Naive thymus-derived CD8-positive, alpha-beta T cell (primary cell): ENCODE data around the gene MLXIP. TPM values are rescaled to one million over a fixed set of nuclear protein-coding genes. Genes with fewer than 3 reads are reported as not detected.
A peak's percentile ranks its signal among the peaks of the same experiment; 100 is the strongest.
"Not testable (repeated sequence)": the region's sequence is repeated elsewhere in the genome, so short reads cannot be mapped to it uniquely, and the experiment has no call there.

Experiments
- ATAC-seq, 2 donors: fragments of 150-1000 bp; cut with Tn5 transposase in 1 of 2; sonication (Bioruptor Pico), chemical (Tn5 transposase) in 1 of 2; 1 replicate in 1 of 2; 2 replicates in 1 of 2; pipeline ENCODE4 v1.10.0; 2021; ENCODE audit warnings: mild to moderate bottlenecking in 2 of 2, moderate library complexity in 2 of 2
- POLR2A ChIA-PET: fragments of 350-600 bp; sonication (Branson Sonifier 250); formaldehyde crosslinking; loops from one replicate; lab custom pipeline; 2021; ENCODE audit warnings: antibody characterized with exemption; lab: Charles Lee
- DNase-seq, 10 donors: peaks; one replicate each; pipeline versions ENCODE4 v3.0.0 to v3.0.0-alpha.2; 2020 to 2022
- H3K27ac Mint-ChIP-seq, 10 donors: one replicate each; pipeline ENCODE4 v1.8.0; 2020 to 2022; ENCODE audit warnings: mild to moderate bottlenecking in 10 of 10, mixed read lengths in 10 of 10, moderate library complexity in 4 of 10, inconsistent platforms in 1 of 10
- H3K27me3 Mint-ChIP-seq, 5 donors: one replicate each; pipeline ENCODE4 v1.8.0; 2021 to 2022; ENCODE audit warnings: mixed read lengths in 5 of 5
- H3K36me3 Mint-ChIP-seq, 3 donors: one replicate each; pipeline ENCODE4 v1.8.0; 2020 to 2022; ENCODE audit warnings: mixed read lengths in 3 of 3, mild to moderate bottlenecking in 2 of 3, inconsistent platforms in 1 of 3
- H3K4me1 Mint-ChIP-seq, 4 donors: one replicate each; pipeline ENCODE4 v1.8.0; 2021 to 2022; ENCODE audit warnings: mixed read lengths in 4 of 4
- H3K4me3 Mint-ChIP-seq, 10 donors: one replicate each; pipeline ENCODE4 v1.8.0; 2020 to 2022; ENCODE audit warnings: mild to moderate bottlenecking in 10 of 10, mixed read lengths in 10 of 10, moderate library complexity in 6 of 10, inconsistent platforms in 1 of 10
- H3K9me3 Mint-ChIP-seq, 9 donors: one replicate each; pipeline ENCODE4 v1.8.0; 2020 to 2022; ENCODE audit warnings: mixed read lengths in 9 of 9, mild to moderate bottlenecking in 3 of 9, inconsistent platforms in 1 of 9, moderate library complexity in 1 of 9
- polyA plus RNA-seq, 3 donors: library from polyadenylated mRNA; unstranded; fragments of 300-500 nt; fragmentation: Illumina TruSeq; gene quantifications; one replicate each; pipeline ENCODE4 v1.2.3, GENCODE V29; 2021
- total RNA-seq, 8 experiments: library from RNA in 2 of 8; stranded (reverse) in 2 of 8; gene quantifications; one replicate each; pipeline ENCODE4 v1.2.3 and lab custom pipeline; 2021 to 2026

The MLXIP gene
- total and polyA plus RNA-seq, 5 experiments from 2014 or later = 17.3 to 165 (median 43.3) TPM

DNA sequence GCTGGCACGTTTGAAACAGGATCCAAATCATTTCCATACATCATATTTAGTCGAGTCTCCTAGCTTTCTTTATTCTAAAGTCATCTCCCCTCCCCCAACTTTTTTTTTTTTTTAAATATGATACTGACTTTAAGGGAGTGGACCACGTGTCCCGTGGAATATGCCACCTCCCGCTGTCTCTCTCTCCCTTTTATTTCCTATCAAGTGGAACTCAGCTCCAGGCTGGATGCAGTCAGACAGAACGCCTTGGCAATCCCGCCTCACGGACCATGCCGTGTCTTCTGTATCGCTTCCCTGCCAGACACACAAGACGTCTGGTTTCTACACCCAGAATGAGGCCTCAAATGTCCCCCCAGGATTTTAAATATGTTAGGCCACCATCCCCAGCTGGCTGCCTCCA, 35.6 kb upstream of the MLXIP start:
- Mint-ChIP-seq H3K27ac (peak overlapping the region in 3 of 10 donors; percentile 16 to 43 (median 22)), H3K36me3 (peaks cover 0 to 35% (median 2%) of the 10 kb centered on the region in 3 donors), H3K4me3 (no peak overlapping the region), H3K4me1 (peaks cover 0 to 1% (median 0%) of the 10 kb centered on the region in 4 donors), H3K27me3 (no peaks in the 10 kb centered on the region), H3K9me3 (no peaks in the 10 kb centered on the region)
- POLR2A ChIA-PET = interaction anchor here (1.4 kb wide), 1 partner anchor 73 kb away, joined by 3 read pairs; no protein-coding TSS in a partner anchor
- no peak for DNase-seq
- no peak for ATAC-seq

DNA sequence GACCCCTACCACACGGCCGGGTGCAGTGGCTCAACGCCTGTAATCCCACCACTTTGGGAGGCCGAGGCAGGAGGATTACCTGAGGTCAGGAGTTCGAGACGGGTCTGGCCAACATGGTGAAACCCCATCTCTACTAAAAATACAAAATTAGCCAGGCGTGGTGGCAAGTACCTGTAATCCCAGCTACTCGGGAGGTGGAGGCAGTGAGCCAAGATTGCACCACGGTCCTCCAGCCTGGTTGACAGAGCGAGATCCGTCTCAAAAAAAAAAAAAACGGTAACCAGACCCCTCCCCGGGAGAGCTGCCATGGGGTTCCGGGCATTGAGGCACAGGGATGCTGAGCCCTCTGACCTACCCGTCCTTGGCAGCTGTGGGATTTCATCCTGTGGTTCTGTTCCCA, 35.1 kb upstream of the MLXIP start:
- H3K27me3 Mint-ChIP-seq = no peaks in the 10 kb centered on the region
- H3K9me3 Mint-ChIP-seq = no peaks in the 10 kb centered on the region
- H3K27ac Mint-ChIP-seq = peak overlapping the region in 1 of 10 donors; percentile 24
- no peak overlapping the region for H3K4me3 Mint-ChIP-seq
- POLR2A ChIA-PET = interaction anchor here (1.0 to 1.4 kb wide), 2 partner anchors 11 to 72 kb away, joined by 3 to 4 read pairs; no protein-coding TSS in a partner anchor
- no peak for DNase-seq
- no peak for ATAC-seq
- H3K4me1 Mint-ChIP-seq = peaks cover 0 to 1% (median 0%) of the 10 kb centered on the region in 4 donors
- peaks cover 0 to 40% (median 2%) of the 10 kb centered on the region in 3 donors for H3K36me3 Mint-ChIP-seq

DNA sequence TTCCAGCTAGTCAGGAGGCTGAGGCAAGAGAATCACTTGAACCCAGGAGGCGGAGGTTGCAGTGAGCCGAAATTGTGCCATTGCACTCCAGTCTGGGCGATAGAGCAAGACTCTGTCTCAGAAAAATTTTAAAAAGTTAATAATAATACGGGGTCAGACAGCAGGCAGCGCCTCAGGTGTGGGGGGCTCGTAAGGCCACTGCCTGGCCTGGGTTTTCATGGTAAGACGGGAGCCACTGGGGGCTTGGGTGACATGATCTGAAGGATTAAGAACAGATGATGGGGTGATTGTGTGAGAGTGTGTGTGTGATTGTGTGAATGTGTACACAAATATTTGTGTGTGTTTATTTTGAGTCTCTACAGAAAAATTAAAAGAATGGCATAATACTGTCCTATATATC, 33.3 kb upstream of the MLXIP start:
- no peaks in the 10 kb centered on the region for H3K9me3 Mint-ChIP-seq
- H3K4me3 Mint-ChIP-seq = no peak overlapping the region
- ATAC-seq (no peak), DNase-seq (no peak)
- peaks cover 0 to 1% (median 0%) of the 10 kb centered on the region in 4 donors for H3K4me1 Mint-ChIP-seq
- H3K27ac Mint-ChIP-seq = peak overlapping the region in 2 of 10 donors; percentile 51 to 61
- no peaks in the 10 kb centered on the region for H3K27me3 Mint-ChIP-seq
- POLR2A ChIA-PET = no interaction called here
- peaks cover 0 to 40% (median 2%) of the 10 kb centered on the region in 3 donors for H3K36me3 Mint-ChIP-seq

DNA sequence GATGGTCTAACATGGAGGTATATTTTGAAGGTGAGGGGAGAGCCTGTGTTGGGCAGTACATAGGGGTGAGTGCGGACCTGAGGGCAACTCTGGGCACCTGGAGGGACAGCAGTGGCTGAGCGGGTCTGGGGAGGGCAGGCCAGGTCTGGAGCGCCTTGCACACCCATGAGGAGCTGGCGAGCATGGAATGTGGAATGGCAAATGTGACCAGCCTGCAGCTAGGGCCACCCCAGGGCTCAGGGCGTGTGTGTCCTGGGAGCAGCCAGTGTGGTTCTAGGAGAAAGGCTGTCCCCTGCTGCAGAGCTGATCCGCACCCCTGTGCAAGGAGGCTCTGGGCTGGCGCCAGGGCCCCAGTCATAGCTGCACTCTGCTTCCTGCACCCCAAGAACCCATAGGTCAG, 32.4 kb upstream of the MLXIP start:
- no peaks in the 10 kb centered on the region for H3K9me3 Mint-ChIP-seq
- H3K27ac Mint-ChIP-seq = no peak overlapping the region
- H3K4me1 Mint-ChIP-seq = peaks cover 0 to 1% (median 0%) of the 10 kb centered on the region in 4 donors
- POLR2A ChIA-PET = interaction anchor here (0.5 to 0.7 kb wide), 2 partner anchors 432 to 466 kb away, joined by 4 read pairs; no protein-coding TSS in a partner anchor
- H3K36me3 Mint-ChIP-seq = peaks cover 0 to 35% (median 2%) of the 10 kb centered on the region in 3 donors
- DNase-seq = no peak
- H3K4me3 Mint-ChIP-seq = no peak overlapping the region
- no peak for ATAC-seq
- no peaks in the 10 kb centered on the region for H3K27me3 Mint-ChIP-seq

DNA sequence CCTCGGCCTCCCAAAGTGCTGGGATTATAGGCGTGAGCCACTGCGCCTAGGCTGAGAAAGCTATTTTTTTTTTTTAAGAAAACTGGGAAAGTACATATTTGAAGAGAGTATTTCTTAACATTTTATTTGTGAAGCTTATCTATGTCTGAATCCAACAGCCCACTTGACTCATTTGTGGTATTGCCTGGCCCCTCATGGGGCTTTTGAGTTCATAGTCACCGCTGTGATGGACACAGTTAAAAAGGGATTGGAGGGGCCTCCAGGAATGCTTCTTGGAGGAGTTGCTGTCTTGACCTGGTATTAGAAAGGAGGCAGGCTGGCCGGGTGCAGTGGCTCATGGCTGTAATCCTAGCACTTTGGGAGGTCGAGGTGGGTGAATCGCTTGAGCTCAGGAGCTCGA, 30.4 kb upstream of the MLXIP start:
- ATAC-seq = no peak
- Mint-ChIP-seq H3K36me3 (peaks cover 0 to 30% (median 2%) of the 10 kb centered on the region in 3 donors), H3K27ac (no peak overlapping the region), H3K9me3 (peaks cover 0 to 1% (median 0%) of the 10 kb centered on the region in 9 donors), H3K4me1 (peaks cover 0 to 1% (median 0%) of the 10 kb centered on the region in 4 donors), H3K4me3 (no peak overlapping the region), H3K27me3 (no peaks in the 10 kb centered on the region)
- POLR2A ChIA-PET = no interaction called here
- no peak for DNase-seq

DNA sequence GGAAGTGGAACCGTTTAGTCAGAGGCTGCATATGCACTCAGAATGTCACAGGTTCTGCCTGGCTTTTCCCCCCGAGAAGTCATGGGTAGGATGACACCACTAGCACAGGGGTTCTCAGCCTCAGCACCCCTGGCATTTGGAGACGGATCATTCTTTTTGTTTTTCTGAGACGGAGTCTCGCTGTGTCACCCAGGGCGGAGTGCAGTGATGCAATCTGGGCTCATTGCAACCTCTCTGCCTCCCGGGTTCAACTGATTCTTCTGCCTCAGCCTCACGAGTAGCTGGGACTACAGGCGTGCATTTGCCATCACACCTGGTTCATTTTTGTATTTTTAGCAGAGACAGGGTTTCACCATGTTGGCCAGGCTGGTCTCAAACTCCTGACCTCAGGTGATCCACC, 28.7 kb upstream of the MLXIP start:
- H3K27ac Mint-ChIP-seq = peak overlapping the region in 1 of 10 donors; percentile 56
- H3K4me3 Mint-ChIP-seq = no peak overlapping the region
- no peaks in the 10 kb centered on the region for H3K27me3 Mint-ChIP-seq
- H3K4me1 Mint-ChIP-seq = peaks cover 4 to 8% (median 7%) of the 10 kb centered on the region in 4 donors
- no peak for DNase-seq
- peaks cover 0 to 1% (median 0%) of the 10 kb centered on the region in 9 donors for H3K9me3 Mint-ChIP-seq
- ATAC-seq = no peak
- peaks cover 0 to 19% (median 2%) of the 10 kb centered on the region in 3 donors for H3K36me3 Mint-ChIP-seq
- POLR2A ChIA-PET = no interaction called here

DNA sequence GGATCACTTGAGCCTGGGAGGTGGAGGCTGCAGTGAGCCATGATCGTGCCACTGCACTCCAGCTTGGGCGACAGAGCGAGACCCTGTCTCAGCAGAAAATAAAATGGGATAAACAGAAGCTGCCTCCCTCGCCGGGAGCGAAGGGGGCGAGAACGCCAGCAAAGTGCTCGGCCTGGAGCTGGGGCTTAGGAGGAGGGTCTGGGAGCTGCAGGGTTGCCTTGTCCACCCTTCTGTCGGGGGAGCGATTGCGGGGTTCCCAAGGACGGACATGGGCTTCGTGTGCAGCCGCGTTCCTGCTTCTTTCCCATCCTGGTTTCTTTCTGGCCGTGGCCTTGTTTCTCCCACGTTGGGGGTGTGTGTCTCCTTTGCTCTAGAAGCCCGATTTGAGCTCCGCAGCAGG, 27.9 kb upstream of the MLXIP start:
- Mint-ChIP-seq H3K27me3 (no peaks in the 10 kb centered on the region), H3K27ac (no peak overlapping the region), H3K9me3 (peaks cover 0 to 1% (median 0%) of the 10 kb centered on the region in 9 donors), H3K4me1 (peaks cover 4 to 8% (median 7%) of the 10 kb centered on the region in 4 donors), H3K4me3 (no peak overlapping the region), H3K36me3 (peaks cover 0 to 12% (median 0%) of the 10 kb centered on the region in 3 donors)
- DNase-seq (peak in 1 of 10 donors; percentile 58), ATAC-seq (no peak)
- POLR2A ChIA-PET = no interaction called here

DNA sequence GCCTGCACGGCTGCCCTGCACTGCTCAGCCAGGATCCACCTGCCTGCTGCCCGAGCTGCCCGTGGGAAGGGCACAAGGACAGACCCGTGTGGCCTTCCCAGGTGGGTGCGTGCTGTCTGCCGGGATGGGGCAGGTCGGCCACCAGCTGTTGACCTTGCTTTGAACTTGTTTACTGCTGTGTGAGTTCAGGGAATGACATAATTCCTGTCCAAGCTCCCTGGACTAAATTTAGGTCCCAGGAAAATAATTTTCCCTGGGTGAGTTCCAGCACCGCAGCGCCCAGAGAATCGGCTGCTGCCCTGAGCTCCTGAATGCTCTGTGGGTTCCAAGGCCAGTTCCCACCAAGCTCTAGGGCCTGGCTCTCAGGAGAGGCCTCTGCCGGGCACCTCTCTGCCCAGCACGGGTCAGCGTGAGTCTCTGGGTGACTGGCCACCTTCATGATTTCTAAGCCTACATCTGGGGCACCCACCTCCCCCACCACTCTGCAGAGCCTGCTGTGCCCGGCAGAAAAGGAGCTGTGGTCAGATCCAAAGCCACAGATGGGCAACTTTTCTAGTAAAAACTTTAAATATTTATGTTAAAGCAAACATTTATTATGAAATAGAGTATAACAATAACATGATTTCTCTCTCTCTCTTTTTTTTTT, 27.2 kb upstream of the MLXIP start:
- Mint-ChIP-seq H3K4me3 (no peak overlapping the region), H3K27me3 (no peaks in the 10 kb centered on the region), H3K36me3 (peaks cover 0 to 5% (median 0%) of the 10 kb centered on the region in 3 donors), H3K4me1 (peaks cover 4 to 8% (median 7%) of the 10 kb centered on the region in 4 donors), H3K9me3 (peaks cover 0 to 1% (median 0%) of the 10 kb centered on the region in 9 donors), H3K27ac (no peak overlapping the region)
- DNase-seq = peak in 1 of 10 donors; percentile 13
- POLR2A ChIA-PET = interaction anchor here (0.6 to 0.7 kb wide), 2 partner anchors 38 to 70 kb away, joined by 3 read pairs; no protein-coding TSS in a partner anchor
- ATAC-seq = no peak

DNA sequence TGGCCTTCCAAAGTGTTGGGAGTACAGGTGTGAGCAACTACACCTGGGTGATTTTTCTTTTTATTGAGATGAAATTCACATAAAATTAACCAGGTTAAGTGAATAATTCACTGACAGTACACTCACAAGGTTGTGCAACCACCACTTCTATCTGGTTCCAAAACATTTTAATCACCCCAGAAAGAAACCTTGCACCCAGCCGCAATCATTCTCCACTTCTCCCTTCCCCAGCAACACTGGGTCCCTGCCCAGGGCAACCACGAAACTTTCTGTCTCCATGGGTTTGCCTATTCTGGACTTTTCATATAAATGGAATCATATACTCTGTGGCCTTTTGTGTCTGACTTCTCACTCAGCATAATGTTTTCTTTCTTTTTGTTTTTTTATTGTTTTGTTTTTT, 26.3 kb upstream of the MLXIP start:
- peaks cover 6 to 8% (median 7%) of the 10 kb centered on the region in 4 donors for H3K4me1 Mint-ChIP-seq
- no peak overlapping the region for H3K27ac Mint-ChIP-seq
- POLR2A ChIA-PET = no interaction called here
- H3K4me3 Mint-ChIP-seq = no peak overlapping the region
- H3K9me3 Mint-ChIP-seq = peaks cover 0 to 1% (median 0%) of the 10 kb centered on the region in 9 donors
- H3K27me3 Mint-ChIP-seq = no peaks in the 10 kb centered on the region
- no peak for DNase-seq
- ATAC-seq = no peak
- peaks cover 0 to 5% (median 0%) of the 10 kb centered on the region in 3 donors for H3K36me3 Mint-ChIP-seq

DNA sequence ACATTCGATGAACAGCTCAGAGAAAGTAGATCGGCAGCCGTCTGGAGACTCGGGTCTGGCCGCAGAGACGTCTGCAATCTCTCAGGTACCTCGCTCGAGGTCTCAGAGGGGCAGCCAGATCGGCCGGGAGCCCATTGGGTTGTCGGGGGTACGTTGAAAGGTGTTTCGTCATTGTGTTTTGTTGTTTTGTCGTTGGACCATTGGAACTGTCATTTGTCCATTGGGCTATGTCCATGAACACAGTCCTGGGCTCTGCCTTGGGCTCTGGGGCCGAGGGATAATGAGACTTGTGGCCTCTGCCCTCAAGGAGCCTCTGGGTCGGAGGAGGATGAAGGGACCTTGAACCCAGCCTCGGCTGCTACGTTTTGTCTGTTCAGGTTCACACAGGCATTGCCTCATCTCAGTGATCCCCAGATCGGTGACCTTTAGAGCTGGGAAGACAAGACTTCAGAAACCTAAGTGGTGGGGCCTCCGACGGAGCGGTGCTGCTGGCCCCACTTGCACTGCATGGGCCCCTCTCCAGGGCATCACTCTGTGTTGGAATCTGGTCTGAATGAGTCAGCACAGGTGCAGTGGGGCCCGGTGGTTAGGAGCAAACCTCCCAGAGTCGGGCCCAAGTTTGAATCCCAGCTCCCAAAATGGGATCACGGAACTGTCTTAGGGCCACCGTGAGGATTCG, 23.6 kb upstream of the MLXIP start:
- Mint-ChIP-seq H3K27me3 (no peaks in the 10 kb centered on the region), H3K36me3 (peaks cover 0 to 8% (median 0%) of the 10 kb centered on the region in 3 donors), H3K4me1 (peaks cover 6 to 8% (median 7%) of the 10 kb centered on the region in 4 donors), H3K4me3 (no peak overlapping the region), H3K27ac (peak overlapping the region in 2 of 10 donors; percentile 67 to 81), H3K9me3 (peaks cover 0 to 1% (median 0%) of the 10 kb centered on the region in 9 donors)
- ATAC-seq (no peak), DNase-seq (peak in 1 of 10 donors; percentile 52)
- POLR2A ChIA-PET = interaction anchor here (0.6 to 1.5 kb wide), 9 partner anchors 8 to 230 kb away, joined by 3 to 10 read pairs (median 3); partner anchors contain the start of gene MLXIP

DNA sequence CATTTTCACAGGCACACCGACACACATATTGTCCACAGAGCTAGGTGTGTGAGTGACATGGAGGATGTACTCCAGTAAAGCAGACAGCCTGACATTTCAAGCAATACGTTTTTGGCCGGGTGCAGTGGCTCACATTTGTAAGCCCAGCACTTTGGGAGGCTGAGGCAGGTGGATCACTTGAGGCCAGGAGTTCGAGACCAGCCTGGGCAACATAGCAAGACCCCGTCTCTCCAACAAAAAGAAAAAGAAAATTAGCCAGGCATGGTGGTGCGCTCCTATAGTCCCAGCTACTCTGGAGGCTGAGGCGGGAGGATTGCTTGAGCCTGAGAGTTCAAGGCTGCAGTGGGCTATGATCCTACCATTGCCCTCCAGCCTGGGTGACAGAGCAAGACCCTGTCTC, 22.1 kb upstream of the MLXIP start:
- H3K4me3 Mint-ChIP-seq, H3K4me1 Mint-ChIP-seq, ATAC-seq, H3K27me3 Mint-ChIP-seq, H3K9me3 Mint-ChIP-seq, DNase-seq, POLR2A ChIA-PET: not testable (repeated sequence)
- peaks cover 0 to 10% (median 0%) of the 10 kb centered on the region in 3 donors for H3K36me3 Mint-ChIP-seq
- peak overlapping the region in 1 of 10 donors; percentile 68 for H3K27ac Mint-ChIP-seq

DNA sequence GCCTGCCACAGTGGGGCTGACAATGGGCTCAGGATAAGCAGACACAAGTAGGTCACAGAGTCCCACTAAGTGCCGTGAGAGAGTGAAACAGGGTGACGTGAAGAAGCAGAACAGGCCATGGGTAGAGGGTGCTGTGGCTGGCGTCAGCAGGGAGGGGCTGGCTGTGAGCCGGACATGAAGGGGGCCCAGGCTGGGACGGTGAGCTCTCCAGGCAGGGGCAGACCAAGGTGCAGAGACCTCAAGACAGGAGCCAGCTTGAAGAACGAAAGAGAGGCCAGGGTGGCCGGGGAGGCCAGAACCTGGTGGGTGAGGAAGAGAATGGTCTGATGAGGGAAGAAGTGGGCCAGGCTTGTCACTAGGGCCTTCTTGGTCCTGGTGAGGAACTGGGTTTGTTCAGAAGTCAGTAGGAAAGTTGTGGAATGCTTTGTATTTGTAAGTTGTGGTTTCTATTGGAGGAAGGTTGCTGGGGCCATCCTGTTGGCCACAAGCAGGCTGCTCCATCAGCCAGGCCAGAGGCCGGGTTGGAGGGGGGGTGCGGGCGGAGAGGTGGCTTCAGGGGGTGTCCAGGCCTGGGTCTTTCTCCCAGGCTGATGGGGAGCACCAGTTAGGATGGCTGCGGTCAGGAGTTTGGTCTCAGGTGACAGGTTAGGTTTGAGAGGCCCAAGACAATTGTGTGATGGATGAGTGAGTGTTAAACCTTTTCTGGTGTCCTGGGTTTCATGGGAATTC, 21.4 kb upstream of the MLXIP start:
- H3K9me3 Mint-ChIP-seq = peaks cover 0 to 1% (median 0%) of the 10 kb centered on the region in 9 donors
- peaks cover 0 to 10% (median 0%) of the 10 kb centered on the region in 3 donors for H3K36me3 Mint-ChIP-seq
- H3K27me3 Mint-ChIP-seq = no peaks in the 10 kb centered on the region
- DNase-seq (peak in 1 of 10 donors; percentile 49), ATAC-seq (no peak)
- POLR2A ChIA-PET = no interaction called here
- H3K4me1 Mint-ChIP-seq = peaks cover 6 to 8% (median 7%) of the 10 kb centered on the region in 4 donors
- H3K4me3 Mint-ChIP-seq = no peak overlapping the region
- peak overlapping the region in 3 of 10 donors; percentile 25 to 73 (median 56) for H3K27ac Mint-ChIP-seq
